B cell (primary cell): Measurements from ENCODE around the gene FKBP1B. TPM values are rescaled to one million over a fixed set of nuclear protein-coding genes. Genes with fewer than 3 reads are reported as not detected.

ENCODE experiments used
- ATAC-seq: fragments of 200-7000 bp; cut with Tn5 transposase; one replicate; pipeline ENCODE4 v1.10.0; 2021; ENCODE audit warnings: low read depth, mild to moderate bottlenecking, moderate number of reproducible peaks, moderate library complexity
- CTCF ChIA-PET: fragments of 350-600 bp; sonication (Branson Sonifier 250); formaldehyde crosslinking; loops from one replicate; lab custom pipeline; 2021; ENCODE audit warnings: antibody characterized with exemption, inconsistent platforms; lab: Charles Lee
- POLR2A ChIA-PET: fragments of 350-600 bp; sonication (Branson Sonifier 250); formaldehyde crosslinking; loops from one replicate; lab custom pipeline; 2021; ENCODE audit warnings: antibody characterized with exemption; lab: Charles Lee
- DNase-seq: peaks from one replicate; pipeline ENCODE4 v3.0.0; 2013
- H2AFZ ChIP-seq: 2 replicates; pipeline ENCODE4 v1.6.1; 2012; ENCODE audit warnings: mild to moderate bottlenecking, low read depth, low read length; ENCODE audit not compliant: insufficient read depth, poor library complexity, severe bottlenecking
- H3K27ac ChIP-seq, 2 donors: 1 replicate in 1 of 2; 2 replicates in 1 of 2; pipeline ENCODE4 v1.5.1; 2012 to 2013; ENCODE audit warnings: low read length in 2 of 2, mild to moderate bottlenecking in 2 of 2, moderate library complexity in 1 of 2
- H3K27me3 ChIP-seq, 4 experiments: fragments of 200-600 bp in 1 of 4; sonication (generic) in 1 of 4; replicated peaks in 1 of 4; 1 replicate in 2 of 4; 2 replicates in 2 of 4; pipeline versions ENCODE4 v1.6.1 to v1.7.0; 2013 to 2016; ENCODE audit warnings: low read length in 3 of 4, mild to moderate bottlenecking in 2 of 4, mixed read lengths in 1 of 4, moderate library complexity in 1 of 4; ENCODE audit not compliant: insufficient read depth in 4 of 4, control insufficient read depth in 3 of 4; ENCODE audit errors: control extremely low read depth in 1 of 4
- H3K36me3 ChIP-seq, 2 experiments: replicated peaks in 1 of 2; 1 replicate in 1 of 2; 2 replicates in 1 of 2; pipeline versions ENCODE4 v1.6.1 to v1.7.1; 2013; ENCODE audit warnings: low read length in 1 of 2; ENCODE audit not compliant: insufficient read depth in 2 of 2, control insufficient read depth in 1 of 2; ENCODE audit errors: control extremely low read depth in 1 of 2, extremely low read depth in 1 of 2
- H3K4me1 ChIP-seq, 2 donors: fragments of 200-600 bp in 1 of 2; sonication (generic) in 1 of 2; 1 replicate in 1 of 2; 2 replicates in 1 of 2; pipeline versions ENCODE4 v1.5.1 to v1.6.1; 2013 to 2017; ENCODE audit warnings: low read length in 2 of 2; ENCODE audit not compliant: control insufficient read depth in 2 of 2, insufficient read depth in 2 of 2
- H3K4me2 ChIP-seq: replicated peaks from 2 replicates; pipeline ENCODE3; 2012; ENCODE audit warnings: mild to moderate bottlenecking, low read depth, low read length; ENCODE audit not compliant: poor library complexity, severe bottlenecking
- H3K4me3 ChIP-seq, 5 experiments: fragments of 200-600 bp in 1 of 5; sonication (generic) in 1 of 5; 1 replicate in 3 of 5; 2 replicates in 2 of 5; pipeline versions ENCODE4 v1.5.1 to v1.7.0; 2011 to 2016; ENCODE audit warnings: low read length in 4 of 5, mild to moderate bottlenecking in 4 of 5, low read depth in 2 of 5, control low read depth in 1 of 5, moderate library complexity in 1 of 5; ENCODE audit not compliant: insufficient read depth in 1 of 5; ENCODE audit errors: control extremely low read depth in 1 of 5, extremely low read depth in 1 of 5
- H3K79me2 ChIP-seq: fragments of 200-600 bp; sonication (generic); one replicate; pipeline ENCODE4 v1.6.0; 2016; ENCODE audit warnings: low read length; ENCODE audit not compliant: control insufficient read depth, insufficient read depth
- H3K9ac ChIP-seq: fragments of 200-600 bp; sonication (generic); 2 replicates; pipeline ENCODE4 v1.6.1; 2017; ENCODE audit warnings: mild to moderate bottlenecking, low read length, moderate library complexity
- H3K9me3 ChIP-seq, 3 donors: one replicate each; pipeline versions ENCODE4 v1.6.1 to v1.7.1; 2013; ENCODE audit warnings: low read length in 2 of 3; ENCODE audit not compliant: control insufficient read depth in 2 of 3, insufficient read depth in 1 of 3; ENCODE audit errors: control extremely low read depth in 1 of 3
- H4K20me1 ChIP-seq: 2 replicates; pipeline ENCODE4 v1.6.0; 2012; ENCODE audit warnings: mild to moderate bottlenecking, low read length; ENCODE audit not compliant: insufficient read depth, control insufficient read depth, poor library complexity, severe bottlenecking
- H3K27ac Mint-ChIP-seq: one replicate; pipeline ENCODE4 v1.8.0; 2021; ENCODE audit warnings: mixed read lengths
- H3K27me3 Mint-ChIP-seq: one replicate; pipeline ENCODE4 v1.8.0; 2021; ENCODE audit warnings: mixed read lengths
- H3K4me1 Mint-ChIP-seq: one replicate; pipeline ENCODE4 v1.8.0; 2021; ENCODE audit warnings: mixed read lengths
- H3K4me3 Mint-ChIP-seq: one replicate; pipeline ENCODE4 v1.8.0; 2021; ENCODE audit warnings: mixed read lengths
- H3K9me3 Mint-ChIP-seq: one replicate; pipeline ENCODE4 v1.8.0; 2022; ENCODE audit warnings: mixed read lengths; ENCODE audit not compliant: insufficient read depth
- CTCF ChIP-seq: fragments of 200-600 bp; IDR thresholded peaks from one replicate; pipeline ENCODE4 v1.8.0; 2022; ENCODE audit warnings: antibody characterized with exemption, mild to moderate bottlenecking
- EZH2 ChIP-seq: IDR thresholded peaks from 2 replicates; pipeline ENCODE4 v1.6.1; 2012; ENCODE audit warnings: borderline replicate concordance, low read depth, mild to moderate bottlenecking, moderate library complexity, low read length; ENCODE audit not compliant: insufficient read depth, poor library complexity, severe bottlenecking
- WGBS: methylation state at CpG from one replicate; pipeline ENCODE4 v1.1.5; 2013; ENCODE audit warnings: missing lambda C conversion rate; ENCODE audit not compliant: insufficient coverage; 5-methylcytosine and 5-hydroxymethylcytosine counted together
- intact Hi-C: fragments of 100-400 bp; cut with micrococcal nuclease; formaldehyde crosslinking; loops from one replicate; pipeline ENCODE4 v1.10.0; 2022
- polyA plus RNA-seq: library from polyadenylated mRNA; depleted of rRNA; stranded (reverse); fragments of >200 nt; gene quantifications from 2 replicates; pipeline ENCODE4 v1.2.3, GENCODE V29; 2012
- total RNA-seq, 2 donors: library from RNA; stranded (reverse); fragments of 120-200 nt in 1 of 2; gene quantifications; 1 replicate in 1 of 2; 2 replicates in 1 of 2; pipeline versions ENCODE4 v1.2.3 to v1.2.4, GENCODE V29; 2013 to 2022

FKBP1B gene
- total and polyA plus RNA-seq, 2 donors (not counting 1 experiment from before 2014, with no cell fraction given), result 0.85 to 3.8 TPM

- Mint-ChIP-seq H3K4me3 (no peak overlapping the region), H3K9me3 (no peaks in the 10 kb centered on the region), H3K27me3 (peaks cover 29% of the 10 kb centered on the region), H3K4me1 (peaks cover 7% of the 10 kb centered on the region), H3K27ac (no peak overlapping the region)
- Histone ChIP-seq H3K9me3 (peaks cover 0 to 10% (median 0%) of the 10 kb centered on the region in 3 donors), H3K4me2 (no peak overlapping the region), H2AFZ (no peak overlapping the region), H3K27me3 (peaks cover 0 to 34% (median 15%) of the 10 kb centered on the region in 4 experiments), H3K36me3 (no peaks in the 10 kb centered on the region), H4K20me1 (no peaks in the 10 kb centered on the region), H3K4me3 (no peak overlapping the region), H3K9ac (no peak overlapping the region), H3K4me1 (peaks cover 13 to 15% of the 10 kb centered on the region in 2 donors), H3K27ac (no peak overlapping the region), H3K79me2 (no peaks in the 10 kb centered on the region)
- ATAC-seq (no peak), DNase-seq (no peak)
- CTCF ChIA-PET, result interaction anchor here (3.7 kb wide), 1 partner anchor 85 kb away, joined by 12 read pairs; the partner anchor contains the start of gene ATAD2B
- POLR2A ChIA-PET, result no interaction called here
- intact Hi-C loops, result no loop called here
- 50% methylated on average over 2 of the region's 7 CpGs for WGBS
- TF ChIP-seq CTCF, result no peak
- TF ChIP-seq EZH2, result no peak
Measured at GRCh38 chr2:24011250-24012104, 38.1 kb upstream of the FKBP1B start.
